ENCODE results near the gene ORM2.

The ORM2 gene

GRCh38 chr9:114334490-114334889 lies 4.8 kb downstream of the ORM2 start:
- no peak for DNase-seq (ENCODE audit: low read depth)
- TF ChIP-seq, protein P1, sequence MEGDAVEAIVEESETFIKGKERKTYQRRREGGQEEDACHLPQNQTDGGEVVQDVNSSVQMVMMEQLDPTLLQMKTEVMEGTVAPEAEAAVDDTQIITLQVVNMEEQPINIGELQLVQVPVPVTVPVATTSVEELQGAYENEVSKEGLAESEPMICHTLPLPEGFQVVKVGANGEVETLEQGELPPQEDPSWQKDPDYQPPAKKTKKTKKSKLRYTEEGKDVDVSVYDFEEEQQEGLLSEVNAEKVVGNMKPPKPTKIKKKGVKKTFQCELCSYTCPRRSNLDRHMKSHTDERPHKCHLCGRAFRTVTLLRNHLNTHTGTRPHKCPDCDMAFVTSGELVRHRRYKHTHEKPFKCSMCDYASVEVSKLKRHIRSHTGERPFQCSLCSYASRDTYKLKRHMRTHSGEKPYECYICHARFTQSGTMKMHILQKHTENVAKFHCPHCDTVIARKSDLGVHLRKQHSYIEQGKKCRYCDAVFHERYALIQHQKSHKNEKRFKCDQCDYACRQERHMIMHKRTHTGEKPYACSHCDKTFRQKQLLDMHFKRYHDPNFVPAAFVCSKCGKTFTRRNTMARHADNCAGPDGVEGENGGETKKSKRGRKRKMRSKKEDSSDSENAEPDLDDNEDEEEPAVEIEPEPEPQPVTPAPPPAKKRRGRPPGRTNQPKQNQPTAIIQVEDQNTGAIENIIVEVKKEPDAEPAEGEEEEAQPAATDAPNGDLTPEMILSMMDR (conservative IDR thresholded peaks at IDR 0.05; ENCODE audit: low read depth, low read length) = no peak
- no peak overlapping the region for H3K4me3 ChIP-seq (ENCODE audit: low read depth, low read length)

DNA sequence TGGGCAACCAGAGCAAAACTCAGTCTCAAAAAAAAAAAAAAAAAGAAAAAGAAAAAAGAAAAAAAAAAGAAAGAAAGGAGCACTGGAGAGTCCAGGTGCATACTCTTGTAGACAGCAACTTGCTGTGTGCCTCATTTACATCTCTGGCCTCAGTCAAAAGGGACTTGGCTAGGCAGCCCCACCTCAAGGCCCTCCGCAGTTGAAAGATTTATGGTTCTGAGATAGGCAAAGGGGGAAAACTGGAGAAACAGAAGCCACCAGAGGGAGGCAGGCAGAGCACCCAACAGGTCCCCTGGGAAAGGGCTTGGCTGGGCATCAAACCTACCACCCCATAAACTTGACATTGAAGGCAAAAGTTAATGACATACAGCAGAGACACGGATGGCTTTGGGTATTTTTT lies 6.1 kb downstream of the ORM2 start:
- no peak overlapping the region for H3K4me3 ChIP-seq (ENCODE audit: low read depth, low read length)
- TF ChIP-seq, protein P1 (conservative IDR thresholded peaks at IDR 0.05; ENCODE audit: low read depth, low read length) = no peak
- DNase-seq (ENCODE audit: low read depth) = no peak

GRCh38 chr9:114336157-114336556 lies 6.5 kb downstream of the ORM2 start:
- no peak for DNase-seq (ENCODE audit: low read depth)
- TF ChIP-seq, protein P1 (conservative IDR thresholded peaks at IDR 0.05; ENCODE audit: low read depth, low read length) = no peak
- no peak overlapping the region for H3K4me3 ChIP-seq (ENCODE audit: low read depth, low read length)

- TF ChIP-seq, protein P1 (conservative IDR thresholded peaks at IDR 0.05; ENCODE audit: low read depth, low read length) = no peak
Measured at GRCh38 chr9:114336699-114337395, 7.2 kb downstream of the ORM2 start.

DNA sequence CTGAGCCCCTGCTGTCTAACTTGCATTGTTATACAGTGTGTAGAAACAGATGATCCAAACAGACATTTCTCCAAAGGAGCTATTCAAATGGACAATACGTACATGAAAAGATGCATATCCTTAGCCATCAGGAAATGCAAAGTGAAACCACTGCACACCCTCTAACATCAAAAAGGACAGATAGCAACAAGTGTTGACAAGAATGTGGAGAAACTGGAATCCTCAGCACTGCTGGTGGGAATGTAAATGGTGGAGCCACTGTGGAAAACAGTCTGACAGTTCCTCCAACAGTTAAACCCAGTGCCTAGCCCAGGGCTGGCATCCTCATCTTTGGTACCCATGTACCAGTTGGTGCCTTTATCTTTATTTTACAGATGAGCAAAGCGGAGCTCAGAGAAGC lies 8.5 kb downstream of the ORM2 start:
- TF ChIP-seq, protein P1 (conservative IDR thresholded peaks at IDR 0.05; ENCODE audit: low read depth, low read length) = no peak
- H3K4me3 ChIP-seq (ENCODE audit: low read depth, low read length) = no peak overlapping the region

More at GRCh38 chr9:114336699-114337395, 7.2 kb downstream of the ORM2 start:
- no peak for DNase-seq (ENCODE audit: low read depth)
- H3K4me3 ChIP-seq (ENCODE audit: low read depth, low read length) = no peak overlapping the region

GRCh38 chr9:114339130-114339908 lies 9.7 kb downstream of the ORM2 start:
- TF ChIP-seq, protein P1 (conservative IDR thresholded peaks at IDR 0.05; ENCODE audit: low read depth, low read length) = peak; percentile 95
- DNase-seq (ENCODE audit: low read depth) = peak; percentile 63
- H3K4me3 ChIP-seq (ENCODE audit: low read depth, low read length) = no peak overlapping the region

More for the DNA sequence above, 8.5 kb downstream of the ORM2 start:
- DNase-seq (ENCODE audit: low read depth) = no peak

All from choroid plexus epithelial cell (primary cell).